HepG2 (cell line): ENCODE measurements around the gene TAF6. TPM values are rescaled to one million over a fixed set of nuclear protein-coding genes. Genes with fewer than 3 reads are reported as not detected.
A peak's percentile ranks its signal among the peaks of the same experiment; 100 is the strongest.

Source experiments
- ATAD3A ChIP-seq: sonication (generic); formaldehyde crosslinking; IDR thresholded peaks from 2 replicates; pipeline ENCODE4 v1.4.0; 2020; ENCODE audit warnings: missing genetic modification reagents
- CHD4 ChIP-seq: fragments of 200-600 bp; sonication (generic); IDR thresholded peaks from 2 replicates; pipeline ENCODE4 v1.7.0; 2017; ENCODE audit warnings: mild to moderate bottlenecking, low read length, borderline replicate concordance
- GATA4 ChIP-seq: sonication (generic); IDR thresholded peaks from 2 replicates; pipeline ENCODE4 v1.6.1; 2016; ENCODE audit warnings: antibody characterized with exemption, low read depth, borderline replicate concordance
- HCFC1 ChIP-seq: fragments of 150-350 bp; IDR thresholded peaks from 2 replicates; pipeline ENCODE4 v1.6.1; 2014; ENCODE audit warnings: low read depth, low read length
- HDAC6 ChIP-seq: fragments of 200-600 bp; sonication (generic); IDR thresholded peaks from 2 replicates; pipeline ENCODE4 v1.7.0; 2017; ENCODE audit warnings: mild to moderate bottlenecking, antibody characterized with exemption, low read length, low read depth
- JUND ChIP-seq: sonication (generic); formaldehyde crosslinking; IDR thresholded peaks from 2 replicates; pipeline ENCODE4 v1.8.0; 2022; ENCODE audit warnings: mild to moderate bottlenecking, missing genetic modification reagents
- KDM2A ChIP-seq: sonication (generic); formaldehyde crosslinking; IDR thresholded peaks from 2 replicates; pipeline ENCODE4 v1.4.0; 2020; ENCODE audit warnings: low read depth, missing genetic modification reagents, borderline replicate concordance
- KDM4B ChIP-seq: sonication (generic); formaldehyde crosslinking; IDR thresholded peaks from 2 replicates; pipeline ENCODE4 v1.4.0; 2020; ENCODE audit warnings: missing genetic modification reagents
- KLF15 ChIP-seq: sonication (generic); formaldehyde crosslinking; IDR thresholded peaks from 2 replicates; pipeline ENCODE4 v1.8.1; 2023; ENCODE audit warnings: borderline replicate concordance, mild to moderate bottlenecking, inconsistent platforms, missing genetic modification reagents, mixed read lengths
- MEIS1 ChIP-seq: sonication (generic); formaldehyde crosslinking; IDR thresholded peaks from 2 replicates; pipeline ENCODE4 v1.9.0; 2021; ENCODE audit warnings: mild to moderate bottlenecking, missing genetic modification reagents, moderate library complexity, borderline replicate concordance
- MYC ChIP-seq: sonication (generic); formaldehyde crosslinking; IDR thresholded peaks from 2 replicates; pipeline ENCODE4 v1.9.0; 2021; ENCODE audit warnings: missing genetic modification reagents, borderline replicate concordance
- NFIB ChIP-seq: sonication (generic); formaldehyde crosslinking; IDR thresholded peaks from 2 replicates; pipeline ENCODE4 v1.9.0; 2021; ENCODE audit warnings: missing genetic modification reagents, mild to moderate bottlenecking, borderline replicate concordance
- PHF8 ChIP-seq: sonication (generic); formaldehyde crosslinking; IDR thresholded peaks from 2 replicates; pipeline ENCODE4 v1.5.0; 2020; ENCODE audit warnings: missing genetic modification reagents
- RFXAP ChIP-seq: sonication (generic); formaldehyde crosslinking; IDR thresholded peaks from 2 replicates; pipeline ENCODE4 v1.4.0; 2020; ENCODE audit warnings: missing genetic modification reagents, borderline replicate concordance
- SRF ChIP-seq: IDR thresholded peaks from 2 replicates; pipeline ENCODE4 v1.6.1; 2011; ENCODE audit warnings: mild to moderate bottlenecking, low read depth, low read length, moderate library complexity
- TSC22D2 ChIP-seq: sonication (generic); formaldehyde crosslinking; IDR thresholded peaks from 2 replicates; pipeline ENCODE4 v1.5.1; 2020; ENCODE audit warnings: missing genetic modification reagents, mild to moderate bottlenecking, borderline replicate concordance
- ZC3H13 ChIP-seq: sonication (generic); formaldehyde crosslinking; IDR thresholded peaks from 2 replicates; pipeline ENCODE4 v1.8.1; 2023; ENCODE audit warnings: mild to moderate bottlenecking, missing genetic modification reagents, moderate library complexity
- ZNF124 ChIP-seq: sonication (generic); formaldehyde crosslinking; IDR thresholded peaks from 2 replicates; pipeline ENCODE4 v1.4.0; 2020; ENCODE audit warnings: missing genetic modification reagents
- ZNF788 ChIP-seq: sonication (generic); formaldehyde crosslinking; IDR thresholded peaks from 2 replicates; pipeline ENCODE4 v1.5.0; 2020; ENCODE audit warnings: mild to moderate bottlenecking, missing genetic modification reagents, borderline replicate concordance
- polyA plus RNA-seq, 8 experiments: library from polyadenylated mRNA; depleted of rRNA in 3 of 8; stranded (reverse) in 7 of 8; unstranded in 1 of 8; fragments of >200 nt; fragmentation: Illumina TruSeq in 4 of 8; extraction: Trizol in 4 of 8; gene quantifications; 2 replicates each; pipeline versions ENCODE4 v1.2.1 to v1.2.3, GENCODE V29; 2011 to 2016; ENCODE audit warnings: low read depth in 4 of 8, missing spikeins in 1 of 8, mixed read lengths in 1 of 8; ENCODE audit not compliant: insufficient read depth in 1 of 8
- total RNA-seq, 5 experiments: library from RNA; depleted of rRNA; stranded (reverse); fragments of >200 nt; fragmentation: Illumina TruSeq; extraction: Trizol; gene quantifications; 2 replicates each; pipeline ENCODE4 v1.2.3, GENCODE V29; 2016; ENCODE audit warnings: low read depth in 1 of 5
- TF ChIP-seq, protein P1 (sequence below): sonication (generic); formaldehyde crosslinking; IDR thresholded peaks from 2 replicates; pipeline ENCODE4 v1.8.0; 2022; ENCODE audit warnings: mild to moderate bottlenecking, missing genetic modification reagents, borderline replicate concordance
- TF ChIP-seq, protein P2 (sequence below): IDR thresholded peaks from 2 replicates; pipeline ENCODE4 v1.6.1; 2016; ENCODE audit warnings: low read depth, borderline replicate concordance
- TF ChIP-seq, protein P3 (sequence below): sonication (generic); formaldehyde crosslinking; IDR thresholded peaks from 2 replicates; pipeline ENCODE4 v1.4.0; 2020; ENCODE audit warnings: mild to moderate bottlenecking, missing genetic modification reagents
- TF ChIP-seq, protein P4 (sequence below): sonication (generic); formaldehyde crosslinking; IDR thresholded peaks from 2 replicates; pipeline ENCODE4 v1.8.1; 2022; ENCODE audit warnings: mild to moderate bottlenecking, missing genetic modification reagents

Gene TAF6
- total and polyA plus RNA-seq, 2 of the 13 experiments (the other 11 are each of a cell fraction or from before 2014, with no cell fraction given), result 12.9 to 18.8 TPM

DNA sequence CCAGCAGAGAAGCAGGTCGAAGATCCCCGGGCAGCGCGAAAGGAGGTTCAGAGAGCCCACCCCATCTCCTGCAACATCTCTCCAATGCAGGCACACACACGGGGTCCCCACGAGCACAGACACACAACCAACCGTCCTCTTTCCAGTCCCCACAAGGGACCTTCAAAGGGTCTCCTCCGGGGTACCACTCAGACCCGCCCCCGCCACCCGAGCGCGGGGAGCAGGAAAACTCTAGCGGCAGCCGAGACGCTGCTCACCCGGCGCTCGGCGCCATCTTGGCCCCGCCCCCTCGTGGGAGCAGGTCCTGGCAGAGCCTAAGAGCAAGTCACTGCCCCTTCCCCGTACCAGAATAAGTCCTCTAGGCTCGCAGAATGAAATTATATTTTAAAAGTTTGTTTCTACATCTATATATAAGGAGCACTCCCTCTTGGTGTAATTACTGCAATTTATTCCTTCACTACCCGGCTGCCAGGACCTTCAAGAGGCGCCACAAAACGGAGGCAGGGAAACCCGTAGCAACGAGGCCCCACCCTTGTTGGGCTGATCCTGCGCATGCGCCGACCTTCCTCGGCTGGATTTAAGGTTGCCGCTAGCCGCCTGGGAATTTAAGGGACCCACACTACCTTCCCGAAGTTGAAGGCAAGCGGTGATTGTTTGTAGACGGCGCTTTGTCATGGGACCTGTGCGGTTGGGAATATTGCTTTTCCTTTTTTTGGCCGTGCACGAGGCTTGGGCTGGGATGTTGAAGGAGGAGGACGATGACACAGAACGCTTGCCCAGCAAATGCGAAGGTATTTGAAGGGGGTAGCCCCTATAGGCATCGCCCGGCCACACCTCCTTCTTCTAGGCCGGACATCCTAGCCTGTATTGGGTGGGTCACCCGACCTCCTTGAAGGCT lies at the start of gene TAF6, which contains the start of gene CNPY4 (continued):
- TF ChIP-seq MYC (CRISPR knock-in tag) (0 out of 2 replicates have a peak, but pooled peaks have one; percentile 26), MEIS1 (CRISPR knock-in tag) (no peak), HCFC1 (no peak; the same call in 1 of the 2 replicates), CHD4 (no peak), JUND (CRISPR knock-in tag) (no peak), ZNF788 (peak; percentile 83; the same call in 1 of the 2 replicates), ZC3H13 (CRISPR knock-in tag) (no peak), KDM2A (CRISPR knock-in tag) (peak; percentile 77), PHF8 (CRISPR knock-in tag) (peak; percentile 83), TSC22D2 (peak; percentile 38; the same call in 1 of the 2 replicates), RFXAP (peak; percentile 83; the same call in 1 of the 2 replicates), ATAD3A (CRISPR knock-in tag) (no peak), GATA4 (no peak), NFIB (CRISPR knock-in tag) (no peak), HDAC6 (no peak), ZNF124 (CRISPR knock-in tag) (no peak), KDM4B (no peak), SRF (no peak), KLF15 (CRISPR knock-in tag) (no peak)
- TF ChIP-seq, protein P1, sequence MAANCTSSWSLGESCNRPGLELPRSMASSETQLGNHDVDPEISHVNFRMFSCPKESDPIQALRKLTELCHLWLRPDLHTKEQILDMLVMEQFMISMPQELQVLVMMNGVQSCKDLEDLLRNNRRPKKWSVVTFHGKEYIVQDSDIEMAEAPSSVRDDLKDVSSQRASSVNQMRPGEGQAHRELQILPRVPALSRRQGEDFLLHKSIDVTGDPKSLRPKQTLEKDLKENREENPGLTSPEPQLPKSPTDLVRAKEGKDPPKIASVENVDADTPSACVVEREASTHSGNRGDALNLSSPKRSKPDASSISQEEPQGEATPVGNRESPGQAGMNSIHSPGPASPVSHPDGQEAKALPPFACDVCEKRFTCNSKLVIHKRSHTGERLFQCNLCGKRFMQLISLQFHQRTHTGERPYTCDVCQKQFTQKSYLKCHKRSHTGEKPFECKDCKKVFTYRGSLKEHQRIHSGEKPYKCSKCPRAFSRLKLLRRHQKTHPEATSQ (CRISPR knock-in tag), result no peak
- TF ChIP-seq, protein P2, sequence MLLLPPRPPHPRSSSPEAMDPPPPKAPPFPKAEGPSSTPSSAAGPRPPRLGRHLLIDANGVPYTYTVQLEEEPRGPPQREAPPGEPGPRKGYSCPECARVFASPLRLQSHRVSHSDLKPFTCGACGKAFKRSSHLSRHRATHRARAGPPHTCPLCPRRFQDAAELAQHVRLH (CRISPR knock-in tag), result peak; percentile 51; the same call in 1 of the 2 replicates
- TF ChIP-seq, protein P3, sequence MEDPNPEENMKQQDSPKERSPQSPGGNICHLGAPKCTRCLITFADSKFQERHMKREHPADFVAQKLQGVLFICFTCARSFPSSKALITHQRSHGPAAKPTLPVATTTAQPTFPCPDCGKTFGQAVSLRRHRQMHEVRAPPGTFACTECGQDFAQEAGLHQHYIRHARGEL (CRISPR knock-in tag), result no peak
- TF ChIP-seq, protein P4, sequence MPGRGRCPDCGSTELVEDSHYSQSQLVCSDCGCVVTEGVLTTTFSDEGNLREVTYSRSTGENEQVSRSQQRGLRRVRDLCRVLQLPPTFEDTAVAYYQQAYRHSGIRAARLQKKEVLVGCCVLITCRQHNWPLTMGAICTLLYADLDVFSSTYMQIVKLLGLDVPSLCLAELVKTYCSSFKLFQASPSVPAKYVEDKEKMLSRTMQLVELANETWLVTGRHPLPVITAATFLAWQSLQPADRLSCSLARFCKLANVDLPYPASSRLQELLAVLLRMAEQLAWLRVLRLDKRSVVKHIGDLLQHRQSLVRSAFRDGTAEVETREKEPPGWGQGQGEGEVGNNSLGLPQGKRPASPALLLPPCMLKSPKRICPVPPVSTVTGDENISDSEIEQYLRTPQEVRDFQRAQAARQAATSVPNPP (CRISPR knock-in tag), result no peak
